B cell (primary cell): ENCODE results near the gene ZNF786.

Experiments
- CTCF ChIP-seq: fragments of 200-600 bp; IDR thresholded peaks from one replicate; pipeline ENCODE4 v1.8.0; 2022; ENCODE audit warnings: antibody characterized with exemption, mild to moderate bottlenecking
- EZH2 ChIP-seq: IDR thresholded peaks from 2 replicates; pipeline ENCODE4 v1.6.1; 2012; ENCODE audit warnings: borderline replicate concordance, low read depth, mild to moderate bottlenecking, moderate library complexity, low read length; ENCODE audit not compliant: insufficient read depth, poor library complexity, severe bottlenecking

- no peak for TF ChIP-seq EZH2
- TF ChIP-seq CTCF: no peak
Measured at GRCh38 chr7:149087376-149087775, 3.1 kb downstream of the ZNF786 start.
